GM23248 (cell line): Measurements from ENCODE around the gene DPF1. TPM values are rescaled to one million over a fixed set of nuclear protein-coding genes. Genes with fewer than 3 reads are reported as not detected.
A peak's percentile ranks its signal among the peaks of the same experiment; 100 is the strongest.

ENCODE experiments used
- DNase-seq: peaks from one replicate; pipeline ENCODE4 v3.0.0-alpha.2; 2015
- H2AFZ ChIP-seq: fragments of 200-600 bp; sonication (generic); 2 replicates; pipeline ENCODE4 v1.6.1; 2016; ENCODE audit warnings: antibody characterized with exemption
- H3F3A ChIP-seq: fragments of 200-600 bp; sonication (generic); 2 replicates; pipeline ENCODE4 v1.6.1; 2016; ENCODE audit warnings: mild to moderate bottlenecking, antibody characterized with exemption, mixed run types; ENCODE audit not compliant: insufficient read depth
- H3K27ac ChIP-seq: fragments of 200-600 bp; sonication (generic); 2 replicates; pipeline ENCODE4 v1.5.1; 2016; ENCODE audit warnings: mild to moderate bottlenecking
- H3K27me3 ChIP-seq: fragments of 200-600 bp; sonication (generic); replicated peaks from 2 replicates; pipeline ENCODE4 v1.6.1; 2016; ENCODE audit warnings: mild to moderate bottlenecking; ENCODE audit not compliant: insufficient read depth
- H3K36me3 ChIP-seq: fragments of 200-600 bp; sonication (generic); 2 replicates; pipeline ENCODE4 v1.6.1; 2016; ENCODE audit warnings: low read depth, mild to moderate bottlenecking
- H3K4me1 ChIP-seq: fragments of 200-600 bp; sonication (generic); 2 replicates; pipeline ENCODE4 v1.6.1; 2016; ENCODE audit warnings: mild to moderate bottlenecking; ENCODE audit not compliant: insufficient read depth
- H3K4me2 ChIP-seq: fragments of 200-600 bp; sonication (generic); one replicate; pipeline ENCODE4 v1.6.1; 2016; ENCODE audit warnings: mild to moderate bottlenecking; ENCODE audit not compliant: unreplicated experiment
- H3K4me3 ChIP-seq: fragments of 200-600 bp; sonication (generic); 2 replicates; pipeline ENCODE4 v1.5.1; 2016; ENCODE audit warnings: mild to moderate bottlenecking
- H3K79me2 ChIP-seq: fragments of 200-600 bp; sonication (generic); 2 replicates; pipeline ENCODE4 v1.6.1; 2016; ENCODE audit warnings: mild to moderate bottlenecking; ENCODE audit not compliant: insufficient read depth
- H3K9ac ChIP-seq: fragments of 200-600 bp; sonication (generic); 2 replicates; pipeline ENCODE4 v1.6.1; 2016; ENCODE audit warnings: mild to moderate bottlenecking
- H3K9me2 ChIP-seq: fragments of 200-600 bp; sonication (generic); 2 replicates; pipeline ENCODE4 v1.6.1; 2016; ENCODE audit warnings: mixed run types, mild to moderate bottlenecking, moderate library complexity; ENCODE audit not compliant: insufficient read depth
- H3K9me3 ChIP-seq: fragments of 200-600 bp; sonication (generic); one replicate; pipeline ENCODE4 v1.6.1; 2017; ENCODE audit warnings: low read depth
- H4K20me1 ChIP-seq: fragments of 200-600 bp; sonication (generic); 2 replicates; pipeline ENCODE4 v1.6.0; 2016; ENCODE audit not compliant: insufficient read depth
- EZH2 ChIP-seq: fragments of 200-600 bp; sonication (generic); IDR thresholded peaks from 2 replicates; pipeline ENCODE4 v1.6.1; 2018; ENCODE audit warnings: antibody characterized with exemption, mild to moderate bottlenecking; ENCODE audit not compliant: insufficient read depth, poor library complexity, severe bottlenecking
- EZH2phosphoT487 ChIP-seq: fragments of 200-600 bp; sonication (generic); IDR thresholded peaks from 2 replicates; pipeline ENCODE4 v1.6.1; 2018; ENCODE audit warnings: antibody characterized with exemption, moderate library complexity, mild to moderate bottlenecking, low read depth; ENCODE audit not compliant: insufficient read depth
- WGBS, 2 experiments: methylation state at CpG; one replicate each; pipeline ENCODE4 v1.1.6; 2015 to 2017; ENCODE audit warnings: low lambda C conversion rate in 2 of 2, low coverage in 1 of 2; ENCODE audit errors: missing lambda C conversion rate in 2 of 2; 5-methylcytosine and 5-hydroxymethylcytosine counted together
- in situ Hi-C: fragments of 300-500 bp; cut with MboI; formaldehyde crosslinking; loops from 2 replicates; pipeline ENCODE4 v1.15.0; 2020
- polyA plus RNA-seq: library from polyadenylated mRNA; unstranded; fragments of >200 nt; fragmentation: Nextera tagmentation; extraction: Ambion mirVana; gene quantifications from 2 replicates; pipeline ENCODE4 v1.2.1, GENCODE V29; 2016
- total RNA-seq: library from RNA; depleted of rRNA; stranded (reverse); fragments of >200 nt; shearing (Covaris generic); gene quantifications from 2 replicates; pipeline ENCODE4 v1.2.3, GENCODE V29; 2014

Gene DPF1
- total and polyA plus RNA-seq, 2 experiments from 2014 or later = 1.5 to 5.2 TPM

DNA sequence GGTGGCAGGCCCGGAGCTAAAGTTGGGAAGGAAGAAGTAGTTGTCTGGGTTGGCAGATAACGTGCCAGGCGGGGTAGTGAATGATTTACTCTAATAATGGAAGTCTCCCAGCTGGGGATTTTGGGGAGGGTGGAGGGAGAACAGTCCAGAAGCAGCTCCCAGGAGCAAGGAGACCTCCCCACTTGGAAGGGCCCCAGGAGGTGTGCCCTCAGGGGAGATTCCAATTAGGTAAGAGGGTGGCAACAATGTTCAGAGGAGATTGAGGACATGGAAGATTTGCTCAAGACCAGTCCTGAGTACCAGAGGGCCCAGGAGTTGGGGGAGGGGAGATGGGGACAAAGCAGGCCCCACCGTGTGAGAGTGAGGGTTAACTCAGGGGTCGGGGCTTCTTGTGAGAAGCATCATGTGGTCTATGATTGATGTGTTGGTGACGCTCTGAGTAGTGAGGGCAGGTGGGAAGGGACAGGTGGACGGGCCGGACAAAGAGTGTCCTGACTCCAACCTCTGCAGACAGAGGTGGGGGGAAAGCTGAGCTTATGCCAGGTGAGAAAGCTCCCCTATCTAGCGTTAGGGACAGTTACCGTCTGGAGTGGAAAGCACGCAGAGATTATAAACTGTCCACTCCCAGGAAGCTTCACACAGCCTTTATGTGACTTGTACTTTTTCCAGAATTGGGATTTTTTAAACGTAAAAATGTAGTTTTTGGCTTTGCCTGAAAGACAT lies 43.9 kb upstream of the DPF1 start:
- no peaks in the 10 kb centered on the region for H4K20me1 ChIP-seq
- TF ChIP-seq EZH2 (no peak), EZH2phosphoT487 (no peak)
- H3K27me3 ChIP-seq = no peaks in the 10 kb centered on the region
- no peak overlapping the region for H3K27ac ChIP-seq
- no peak overlapping the region for H3K4me3 ChIP-seq
- H3K4me1 ChIP-seq = peaks cover 35% of the 10 kb centered on the region
- H3K79me2 ChIP-seq = no peaks in the 10 kb centered on the region
- H3K9me2 ChIP-seq = no peaks in the 10 kb centered on the region
- H3K4me2 ChIP-seq = no peak overlapping the region
- H3F3A ChIP-seq = peaks cover 22% of the 10 kb centered on the region; the same call in 1 of the 2 replicates
- WGBS, 2 experiments = 77 to 83% methylated on average over 11 to 12 of the region's 12 CpGs
- no peaks in the 10 kb centered on the region for H3K36me3 ChIP-seq
- in situ Hi-C loops = no loop called here
- no peaks in the 10 kb centered on the region for H3K9me3 ChIP-seq
- H2AFZ ChIP-seq = no peak overlapping the region
- no peak for DNase-seq
- no peak overlapping the region for H3K9ac ChIP-seq

DNA sequence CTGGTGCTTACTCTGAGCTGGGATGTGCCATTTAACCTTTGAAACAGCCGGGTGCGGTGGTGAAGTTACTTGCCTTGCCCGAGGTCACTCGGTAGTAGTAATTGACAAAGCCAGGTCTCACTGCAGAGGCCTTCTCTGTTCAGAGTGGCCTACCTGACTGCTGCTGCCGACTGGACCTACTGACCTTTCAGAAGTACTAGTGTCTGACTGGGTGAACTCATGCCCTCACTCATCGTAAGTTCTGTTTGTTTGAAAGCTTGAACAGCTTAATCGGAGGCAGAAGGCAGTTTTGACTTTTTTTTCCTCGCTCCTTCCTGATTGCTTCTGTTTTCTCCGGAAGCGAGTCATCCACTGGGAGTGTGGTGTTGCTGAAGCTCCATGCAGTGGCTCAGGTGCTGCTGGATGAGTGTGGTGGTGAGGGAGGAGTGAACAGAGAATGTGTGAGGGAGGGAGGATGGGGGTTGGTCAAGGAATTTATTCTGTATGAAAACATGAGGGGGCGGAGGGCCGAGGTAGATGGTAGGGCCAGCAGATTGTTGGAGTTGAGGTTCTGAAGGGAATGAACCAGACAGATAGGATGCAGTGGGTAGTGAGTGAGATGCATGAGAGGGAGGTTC lies 43.1 kb upstream of the DPF1 start:
- Histone ChIP-seq H3F3A (peaks cover 22% of the 10 kb centered on the region; the same call in 1 of the 2 replicates), H3K4me2 (peak overlapping the region; percentile 33), H3K27me3 (no peaks in the 10 kb centered on the region), H3K4me1 (peaks cover 35% of the 10 kb centered on the region), H3K27ac (0 out of 2 replicates have a peak overlapping the region, but pooled peaks have one; percentile 12), H3K9me3 (no peaks in the 10 kb centered on the region), H2AFZ (peak overlapping the region; percentile 47; the same call in 1 of the 2 replicates), H3K79me2 (no peaks in the 10 kb centered on the region), H3K36me3 (no peaks in the 10 kb centered on the region), H3K4me3 (no peak overlapping the region), H4K20me1 (no peaks in the 10 kb centered on the region), H3K9me2 (no peaks in the 10 kb centered on the region), H3K9ac (no peak overlapping the region)
- WGBS, 2 experiments = 63 to 67% methylated on average over 12 of the region's 12 CpGs
- in situ Hi-C loops = no loop called here
- no peak for TF ChIP-seq EZH2
- TF ChIP-seq EZH2phosphoT487 = no peak
- peak; percentile 72 for DNase-seq

DNA sequence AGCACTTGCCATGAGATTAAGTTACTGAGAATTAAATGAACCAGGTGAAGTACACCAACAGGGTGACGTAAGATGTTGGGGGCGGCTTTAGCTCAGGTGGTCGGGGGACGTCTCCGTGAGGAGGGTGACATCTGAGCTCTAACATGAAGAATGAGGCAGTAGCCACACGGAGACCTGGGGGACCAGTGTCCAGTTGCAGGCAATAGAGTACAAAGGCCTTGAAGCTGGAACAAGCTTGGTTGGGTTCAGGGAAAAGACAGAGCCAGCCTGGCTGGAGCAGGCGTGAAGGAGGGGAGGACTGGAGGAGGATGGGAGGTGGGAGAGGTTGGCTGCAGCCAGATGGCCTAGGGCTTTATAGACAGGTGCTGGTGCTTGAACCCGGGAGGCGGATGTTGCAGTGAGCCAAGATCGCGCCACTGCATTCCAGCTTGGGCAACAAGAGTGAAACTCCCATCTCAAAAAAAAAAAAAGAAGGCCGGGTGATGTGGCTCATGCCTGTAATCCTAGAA lies 42.0 kb upstream of the DPF1 start:
- DNase-seq = no peak
- no peak for TF ChIP-seq EZH2
- TF ChIP-seq EZH2phosphoT487 = no peak
- no peak overlapping the region for H3K4me3 ChIP-seq
- no peaks in the 10 kb centered on the region for H3K27me3 ChIP-seq
- H3K27ac ChIP-seq = no peak overlapping the region
- H3K4me2 ChIP-seq = no peak overlapping the region
- H3K79me2 ChIP-seq = no peaks in the 10 kb centered on the region
- in situ Hi-C loops = no loop called here
- 91 to 96% methylated on average over 11 to 12 of the region's 12 CpGs for WGBS, 2 experiments
- no peak overlapping the region for H3K9ac ChIP-seq
- H3F3A ChIP-seq = peaks cover 22% of the 10 kb centered on the region; the same call in 1 of the 2 replicates
- H3K36me3 ChIP-seq = no peaks in the 10 kb centered on the region
- no peaks in the 10 kb centered on the region for H3K9me2 ChIP-seq
- H3K4me1 ChIP-seq = peaks cover 34% of the 10 kb centered on the region
- H2AFZ ChIP-seq = no peak overlapping the region
- no peaks in the 10 kb centered on the region for H3K9me3 ChIP-seq
- no peaks in the 10 kb centered on the region for H4K20me1 ChIP-seq

DNA sequence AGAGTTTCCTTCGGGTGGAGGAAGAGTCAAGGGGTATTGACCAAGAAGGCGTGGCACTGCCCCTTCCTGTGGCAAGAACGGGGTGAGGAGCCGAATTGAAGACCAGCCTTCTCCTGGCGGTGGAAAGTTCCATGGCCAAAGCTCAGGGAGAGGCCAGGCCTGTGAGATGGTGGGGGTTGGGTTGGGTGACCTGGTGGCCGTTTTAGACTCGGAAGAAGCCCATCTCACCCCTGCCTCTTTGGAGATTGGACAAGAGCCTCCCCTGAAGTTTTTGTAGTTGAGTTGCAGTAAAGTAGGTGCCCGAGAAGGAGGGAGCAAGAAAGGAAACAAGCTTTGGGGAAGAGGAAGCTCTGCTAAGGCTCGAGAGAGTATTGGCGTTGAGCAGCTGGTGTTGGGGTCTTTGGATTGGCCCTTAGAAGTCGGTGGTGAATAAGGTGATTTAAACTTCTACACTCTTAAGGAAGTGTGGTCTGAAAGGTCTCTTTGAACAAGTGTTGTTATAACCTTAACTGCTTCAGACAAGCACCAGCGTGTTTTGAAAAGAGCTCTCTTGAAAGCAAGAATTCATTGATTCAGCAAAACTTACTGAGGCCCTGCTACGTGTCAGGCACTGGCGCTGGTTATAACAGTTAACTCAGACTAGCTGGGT lies 41.3 kb upstream of the DPF1 start:
- no peaks in the 10 kb centered on the region for H3K79me2 ChIP-seq
- H3K9me2 ChIP-seq = no peaks in the 10 kb centered on the region
- H3K36me3 ChIP-seq = no peaks in the 10 kb centered on the region
- no peak overlapping the region for H2AFZ ChIP-seq
- DNase-seq = no peak
- H3K9ac ChIP-seq = no peak overlapping the region
- no peak overlapping the region for H3K4me2 ChIP-seq
- no peak overlapping the region for H3K27ac ChIP-seq
- H3K4me1 ChIP-seq = peaks cover 28% of the 10 kb centered on the region
- no peaks in the 10 kb centered on the region for H4K20me1 ChIP-seq
- TF ChIP-seq EZH2phosphoT487 = no peak
- 84 to 86% methylated on average over 12 to 14 of the region's 14 CpGs for WGBS, 2 experiments
- no peaks in the 10 kb centered on the region for H3K9me3 ChIP-seq
- peaks cover 20% of the 10 kb centered on the region; the same call in 1 of the 2 replicates for H3F3A ChIP-seq
- no peaks in the 10 kb centered on the region for H3K27me3 ChIP-seq
- in situ Hi-C loops = no loop called here
- no peak overlapping the region for H3K4me3 ChIP-seq
